ENCODE results near the gene RPL37.
"Not testable (repeated sequence)": the region's sequence is repeated elsewhere in the genome, so short reads cannot be mapped to it uniquely, and the experiment has no call there.

Gene RPL37

GRCh38 chr5:40833712-40834229 lies 1.3 kb downstream of the RPL37 start:
- DNase-seq: no peak

GRCh38 chr5:40832345-40832744 lies 2.7 kb downstream of the RPL37 start:
- no peak for DNase-seq

- DNase-seq: no peak
Observed at GRCh38 chr5:40831346-40832210, 3.4 kb downstream of the RPL37 start.

GRCh38 chr5:40829748-40830533 lies 5.1 kb downstream of the RPL37 start:
- no peak for DNase-seq

GRCh38 chr5:40828690-40829661 lies 6.0 kb downstream of the RPL37 start:
- no peak for DNase-seq

GRCh38 chr5:40828021-40828631 lies 6.9 kb downstream of the RPL37 start:
- DNase-seq: no peak

GRCh38 chr5:40827188-40827977 lies 7.6 kb downstream of the RPL37 start:
- no peak for DNase-seq

GRCh38 chr5:40826489-40827187 lies 8.4 kb downstream of the RPL37 start:
- DNase-seq: no peak

DNA sequence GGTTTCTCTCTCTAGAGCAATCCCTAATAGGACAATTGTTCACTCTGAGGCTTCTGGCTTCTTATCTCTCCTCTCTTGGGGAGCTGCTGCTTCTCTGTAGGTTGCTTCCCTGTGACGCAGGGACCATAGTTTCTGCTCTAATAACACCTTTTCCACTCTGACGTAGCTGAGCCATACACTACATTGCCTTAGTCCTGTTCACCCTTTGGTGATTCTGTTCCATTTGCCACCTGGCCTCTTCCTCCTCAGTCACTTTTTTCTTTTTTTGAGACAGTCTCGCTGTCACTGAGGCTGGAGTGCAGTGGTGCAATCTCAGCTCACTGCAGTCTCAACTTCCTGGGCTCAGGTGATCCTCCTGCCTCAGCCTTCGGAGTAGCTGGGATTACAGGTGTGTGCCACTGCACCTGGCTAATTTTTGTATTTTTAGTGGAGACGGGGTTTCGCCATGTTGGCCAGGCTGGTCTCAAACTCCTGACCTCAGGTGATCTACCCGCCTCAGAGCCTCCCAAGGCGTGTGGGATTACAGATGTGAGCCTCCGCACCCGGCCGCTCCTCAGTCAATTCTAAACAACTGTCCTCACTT lies 9.5 kb downstream of the RPL37 start:
- DNase-seq: not testable (repeated sequence)

- DNase-seq: no peak
Observed at GRCh38 chr5:40823459-40823858, 11.6 kb downstream of the RPL37 start.

GRCh38 chr5:40813698-40814281 lies 21.2 kb downstream of the RPL37 start:
- no peak for DNase-seq

DNA sequence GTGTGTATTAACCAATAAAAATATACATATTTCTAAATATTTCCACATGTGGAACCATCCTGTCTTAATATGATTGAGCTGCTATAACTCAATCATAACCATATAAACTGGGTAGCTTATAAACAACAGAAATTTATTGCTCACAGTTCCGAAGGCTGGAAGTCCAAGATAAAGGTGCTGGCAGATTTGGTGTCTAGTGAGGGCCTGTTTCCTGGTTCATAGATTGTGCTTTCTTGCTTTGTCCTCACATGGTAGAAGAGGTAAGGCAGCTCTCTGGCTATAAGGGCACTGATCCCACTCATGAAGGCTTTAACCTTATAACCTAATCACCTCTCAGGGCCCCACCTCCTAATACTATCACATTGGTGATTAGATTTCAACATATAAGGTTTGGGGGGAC lies 22.9 kb downstream of the RPL37 start:
- DNase-seq: no peak

- DNase-seq: no peak
Observed at GRCh38 chr5:40801771-40802562, 33.1 kb downstream of the RPL37 start.

DNA sequence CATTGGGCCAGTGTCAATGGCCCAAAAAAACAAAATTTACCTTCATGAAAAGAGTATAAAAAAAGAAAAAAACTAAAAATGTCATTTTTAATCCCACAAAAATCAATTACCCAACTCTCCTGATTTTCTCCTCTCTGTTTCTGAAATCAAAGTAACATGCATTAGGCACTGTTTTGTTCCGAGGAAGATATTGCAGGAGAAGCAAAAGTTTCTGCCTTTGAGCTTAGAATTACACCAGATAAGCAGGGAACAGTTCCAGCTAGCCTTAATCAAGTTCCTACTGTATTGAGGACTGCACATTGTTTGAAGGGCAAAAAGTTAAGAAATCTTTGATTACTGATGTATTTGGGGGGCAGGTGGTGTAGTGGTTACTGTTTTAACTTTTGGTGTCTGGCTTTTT lies 35.8 kb downstream of the RPL37 start:
- DNase-seq: no peak

- no peak for DNase-seq
Observed at GRCh38 chr5:40798801-40799210, 36.2 kb downstream of the RPL37 start.

GRCh38 chr5:40798012-40798800 lies 36.8 kb downstream of the RPL37 start, which contains the start of gene PRKAA1:
Gene PRKAA1, minus strand, starts transcription at chr5:40798374. Its CDS starts 185 bp downstream, at chr5:40798189.
- peak; percentile 78 for DNase-seq

- DNase-seq: peak; percentile 47
Observed at GRCh38 chr5:40797273-40798011, 37.6 kb downstream of the RPL37 start.
